SK-N-SH (cell line): Measurements from ENCODE around the gene C7. TPM values are rescaled to one million over a fixed set of nuclear protein-coding genes. Genes with fewer than 3 reads are reported as not detected.

ENCODE experiments used
- CTCF ChIA-PET: fragments of 300-600, 350-600 bp; formaldehyde crosslinking; extraction: SDS; loops from one replicate; lab custom pipeline; 2021; lab: Yijun Ruan, JAX
- POLR2A ChIA-PET: fragments of 350-600 bp; sonication (Branson Sonifier 250); formaldehyde crosslinking; extraction: SDS; loops from one replicate; lab custom pipeline; 2020; ENCODE audit warnings: antibody characterized with exemption, inconsistent platforms; lab: Yijun Ruan, JAX
- DNase-seq: peaks from one replicate; pipeline ENCODE4 v3.0.0; 2012
- H2AFZ ChIP-seq: fragments of 200-600 bp; sonication (generic); 2 replicates; pipeline ENCODE4 v1.8.1; 2016; ENCODE audit warnings: antibody characterized with exemption, mild to moderate bottlenecking, low read depth
- H3F3A ChIP-seq: fragments of 200-600 bp; sonication (generic); replicated peaks from 2 replicates; pipeline ENCODE3; 2016; ENCODE audit warnings: antibody characterized with exemption, mild to moderate bottlenecking; ENCODE audit not compliant: insufficient read depth
- H3K27ac ChIP-seq, 2 experiments: fragments of 200-500 bp in 1 of 2; fragments of 200-600 bp in 1 of 2; sonication (Bioruptor generic) in 1 of 2; sonication (generic), shearing (Covaris generic) in 1 of 2; 2 replicates each; pipeline versions ENCODE4 v1.5.1 to v1.6.1; 2014 to 2016; ENCODE audit warnings: low read depth in 2 of 2, inconsistent platforms in 1 of 2, low read length in 1 of 2, mild to moderate bottlenecking in 1 of 2, mixed read lengths in 1 of 2
- H3K27me3 ChIP-seq: fragments of 200-600 bp; sonication (generic), shearing (Covaris generic); 2 replicates; pipeline ENCODE4 v1.6.1; 2016; ENCODE audit warnings: mixed run types; ENCODE audit not compliant: insufficient read depth
- H3K36me3 ChIP-seq, 2 experiments: fragments of 200-500 bp in 1 of 2; fragments of 200-600 bp in 1 of 2; sonication (Bioruptor generic) in 1 of 2; sonication (generic) in 1 of 2; replicated peaks in 1 of 2; 2 replicates each; pipeline versions ENCODE3 to v1.5.1; 2014 to 2016; ENCODE audit warnings: low read length in 1 of 2, mild to moderate bottlenecking in 1 of 2; ENCODE audit not compliant: insufficient read depth in 2 of 2, control insufficient read depth in 1 of 2
- H3K4me1 ChIP-seq, 2 experiments: fragments of 200-500 bp in 1 of 2; fragments of 200-600 bp in 1 of 2; sonication (Bioruptor generic) in 1 of 2; sonication (generic), shearing (Covaris generic) in 1 of 2; 2 replicates each; pipeline versions ENCODE4 v1.5.1 to v1.6.1; 2014 to 2016; ENCODE audit warnings: low read depth in 1 of 2, low read length in 1 of 2, mixed run types in 1 of 2; ENCODE audit not compliant: insufficient read depth in 2 of 2, control insufficient read depth in 1 of 2
- H3K4me2 ChIP-seq: fragments of 200-600 bp; sonication (generic), shearing (Covaris generic); 2 replicates; pipeline ENCODE4 v1.6.1; 2017; ENCODE audit warnings: mixed run types
- H3K4me3 ChIP-seq, 2 experiments: fragments of 200-500 bp in 1 of 2; fragments of 200-600 bp in 1 of 2; sonication (Bioruptor generic) in 1 of 2; sonication (generic), shearing (Covaris generic) in 1 of 2; 2 replicates each; pipeline versions ENCODE4 v1.5.1 to v1.8.1; 2014 to 2016; ENCODE audit warnings: low read depth in 2 of 2, inconsistent platforms in 1 of 2, low read length in 1 of 2, mild to moderate bottlenecking in 1 of 2, mixed read lengths in 1 of 2, moderate library complexity in 1 of 2
- H3K79me2 ChIP-seq: fragments of 200-600 bp; sonication (generic); 2 replicates; pipeline ENCODE4 v1.8.1; 2017; ENCODE audit warnings: mild to moderate bottlenecking; ENCODE audit not compliant: insufficient read depth
- H3K9ac ChIP-seq: fragments of 200-600 bp; sonication (generic); 2 replicates; pipeline ENCODE4 v1.6.1; 2017; ENCODE audit warnings: mixed run types
- H3K9me2 ChIP-seq: fragments of 200-600 bp; sonication (generic); 2 replicates; pipeline ENCODE4 v1.6.1; 2017; ENCODE audit warnings: mixed run types
- H3K9me3 ChIP-seq: fragments of 200-600 bp; sonication (generic); 2 replicates; pipeline ENCODE4 v1.6.1; 2017; ENCODE audit warnings: mixed run types, mild to moderate bottlenecking, moderate library complexity
- H4K20me1 ChIP-seq: fragments of 200-600 bp; sonication (generic); 2 replicates; pipeline ENCODE4 v1.6.1; 2017; ENCODE audit warnings: mild to moderate bottlenecking, mixed run types; ENCODE audit not compliant: insufficient read depth
- EZH2phosphoT487 ChIP-seq: fragments of 200-600 bp; sonication (generic); IDR thresholded peaks from 2 replicates; pipeline ENCODE4 v1.6.1; 2017; ENCODE audit warnings: low read depth, mixed run types, mild to moderate bottlenecking, antibody characterized with exemption, moderate library complexity, borderline replicate concordance
- FOSL2 ChIP-seq: IDR thresholded peaks from 2 replicates; pipeline ENCODE4 v1.4.0; 2012; ENCODE audit warnings: low read depth, mild to moderate bottlenecking, moderate library complexity, borderline replicate concordance
- MEF2A ChIP-seq: IDR thresholded peaks from 2 replicates; pipeline ENCODE4 v1.4.0; 2012; ENCODE audit warnings: low read depth, borderline replicate concordance
- POLR2AphosphoS5 ChIP-seq: IDR thresholded peaks from 2 replicates; pipeline ENCODE4 v1.6.1; 2012; ENCODE audit warnings: low read depth, low read length
- RAD21 ChIP-seq: IDR thresholded peaks from 2 replicates; pipeline ENCODE4 v1.6.1; 2012; ENCODE audit warnings: mild to moderate bottlenecking, low read length
- RCOR1 ChIP-seq: fragments of 150-350 bp; IDR thresholded peaks from 2 replicates; pipeline ENCODE4 v1.6.1; 2017; ENCODE audit warnings: antibody characterized with exemption, low read length
- RFX5 ChIP-seq: IDR thresholded peaks from 2 replicates; pipeline ENCODE4 v1.6.1; 2012; ENCODE audit warnings: mild to moderate bottlenecking, improper control_type of control experiment, low read length
- SIN3A ChIP-seq: IDR thresholded peaks from 2 replicates; pipeline ENCODE4 v1.6.1; 2012; ENCODE audit warnings: low read depth, mild to moderate bottlenecking, low read length, moderate library complexity, borderline replicate concordance
- SMC3 ChIP-seq: IDR thresholded peaks from 2 replicates; pipeline ENCODE4 v1.6.1; 2012; ENCODE audit warnings: low read depth, low read length, improper control_type of control experiment
- TEAD4 ChIP-seq: IDR thresholded peaks from 2 replicates; pipeline ENCODE4 v1.4.0; 2012; ENCODE audit warnings: mild to moderate bottlenecking, borderline replicate concordance; ENCODE audit not compliant: insufficient read depth
- WGBS: methylation state at CpG from one replicate; pipeline ENCODE4 v1.1.6; 2017; ENCODE audit warnings: low lambda C conversion rate; 5-methylcytosine and 5-hydroxymethylcytosine counted together
- polyA plus RNA-seq, 3 experiments: library from polyadenylated mRNA; depleted of rRNA; stranded (reverse); fragments of >200 nt; gene quantifications; 2 replicates each; pipeline ENCODE4 v1.2.3, GENCODE V29; 2012
- TF ChIP-seq, protein P1 (sequence below): IDR thresholded peaks from 2 replicates; pipeline ENCODE4 v1.4.0; 2012; ENCODE audit warnings: low read depth, borderline replicate concordance
- TF ChIP-seq, protein P2 (sequence below): fragments of 200-600 bp; sonication (generic); IDR thresholded peaks from 2 replicates; pipeline ENCODE4 v1.6.1; 2017; ENCODE audit warnings: antibody characterized with exemption, mild to moderate bottlenecking, moderate library complexity
- TF ChIP-seq, protein P3 (sequence below): IDR thresholded peaks from 2 replicates; pipeline ENCODE4 v1.6.1; 2012; ENCODE audit warnings: mild to moderate bottlenecking, low read depth, low read length, moderate library complexity

C7 gene
- polyA plus RNA-seq, 1 of the 3 experiments (the other 2 are of a cell fraction), result 11.1 TPM

DNA sequence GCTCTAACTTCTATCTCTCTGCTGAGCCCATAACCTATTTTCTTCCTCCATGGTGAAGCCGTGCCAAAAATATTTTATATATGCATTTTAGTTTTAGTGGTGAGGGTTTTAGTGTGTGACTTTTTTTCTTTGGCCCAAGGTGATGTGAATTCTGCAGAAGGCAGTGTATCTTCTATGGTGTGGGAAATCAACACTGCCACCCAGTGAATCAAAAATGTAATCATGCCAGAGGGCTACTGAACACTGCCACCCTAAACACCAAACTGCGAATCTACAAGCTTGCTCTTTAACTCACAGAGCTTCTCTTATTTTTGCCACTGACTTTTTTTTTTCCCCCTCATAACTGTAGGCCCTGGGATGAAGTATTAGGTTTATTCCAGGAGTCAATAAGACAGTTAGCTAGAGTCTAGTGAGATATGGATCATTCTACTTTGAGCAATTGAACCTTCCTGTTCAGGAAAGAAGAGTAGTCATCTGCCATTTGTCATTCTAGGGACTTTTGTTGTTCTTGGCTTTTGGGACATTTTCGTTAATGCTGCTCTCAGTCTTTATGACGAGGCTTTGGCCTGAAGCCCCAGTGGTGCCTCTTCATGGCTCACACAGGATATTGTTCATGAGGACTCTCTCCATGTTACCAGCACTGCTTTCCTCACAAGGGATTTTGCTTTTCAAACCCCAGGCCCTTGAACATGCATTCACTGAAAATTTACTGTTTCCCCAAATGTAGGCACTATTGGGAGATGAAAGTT is 53.1 kb downstream of the C7 start:
- H3K36me3 ChIP-seq, result peaks cover 0 to 13% of the 10 kb centered on the region in 2 experiments
- H3K4me3 ChIP-seq, result no peak overlapping the region
- no peak overlapping the region for H2AFZ ChIP-seq
- H3K9ac ChIP-seq, result no peak overlapping the region
- H3K79me2 ChIP-seq, result no peaks in the 10 kb centered on the region
- POLR2A ChIA-PET, result no interaction called here
- WGBS, result 42% methylated on average over 4 of the region's 4 CpGs
- no peaks in the 10 kb centered on the region for H3K27me3 ChIP-seq
- H4K20me1 ChIP-seq, result no peaks in the 10 kb centered on the region
- no peaks in the 10 kb centered on the region for H3K9me3 ChIP-seq
- no peak overlapping the region for H3K4me2 ChIP-seq
- no peaks in the 10 kb centered on the region for H3K4me1 ChIP-seq
- no peaks in the 10 kb centered on the region for H3K9me2 ChIP-seq
- TF ChIP-seq SMC3, result peak; percentile 16; the same call in 1 of the 2 replicates
- TF ChIP-seq RAD21, result peak; percentile 54
- no peak for TF ChIP-seq TEAD4
- TF ChIP-seq, all 33 proteins: peak for 2
- DNase-seq, result no peak
- Histone ChIP-seq H3K27ac (no peak overlapping the region), H3F3A (no peaks in the 10 kb centered on the region)
- CTCF ChIA-PET, result interaction anchor here (1.6 kb wide), 1 partner anchor 58 kb away, joined by 7 read pairs; no protein-coding TSS in a partner anchor

DNA sequence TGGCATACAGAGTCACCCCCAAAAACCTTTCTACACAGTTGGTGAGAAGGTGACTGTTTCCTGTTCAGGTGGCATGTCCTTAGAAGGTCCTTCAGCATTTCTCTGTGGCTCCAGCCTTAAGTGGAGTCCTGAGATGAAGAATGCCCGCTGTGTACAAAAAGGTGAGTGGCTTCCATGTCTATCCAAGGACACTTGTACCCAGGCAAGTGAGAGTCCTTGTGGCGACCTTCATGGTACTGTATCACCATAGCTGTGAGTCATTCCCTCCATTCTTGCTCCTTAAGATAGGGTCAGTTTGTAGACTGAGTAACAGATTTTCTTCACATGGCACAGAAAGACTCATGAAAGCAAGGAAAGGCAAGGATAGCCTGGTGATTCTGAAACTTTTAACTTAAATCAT is 63.1 kb downstream of the C7 start:
- TF ChIP-seq, protein P1, sequence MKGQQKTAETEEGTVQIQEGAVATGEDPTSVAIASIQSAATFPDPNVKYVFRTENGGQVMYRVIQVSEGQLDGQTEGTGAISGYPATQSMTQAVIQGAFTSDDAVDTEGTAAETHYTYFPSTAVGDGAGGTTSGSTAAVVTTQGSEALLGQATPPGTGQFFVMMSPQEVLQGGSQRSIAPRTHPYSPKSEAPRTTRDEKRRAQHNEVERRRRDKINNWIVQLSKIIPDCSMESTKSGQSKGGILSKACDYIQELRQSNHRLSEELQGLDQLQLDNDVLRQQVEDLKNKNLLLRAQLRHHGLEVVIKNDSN, result no peak
- TF ChIP-seq, protein P2, sequence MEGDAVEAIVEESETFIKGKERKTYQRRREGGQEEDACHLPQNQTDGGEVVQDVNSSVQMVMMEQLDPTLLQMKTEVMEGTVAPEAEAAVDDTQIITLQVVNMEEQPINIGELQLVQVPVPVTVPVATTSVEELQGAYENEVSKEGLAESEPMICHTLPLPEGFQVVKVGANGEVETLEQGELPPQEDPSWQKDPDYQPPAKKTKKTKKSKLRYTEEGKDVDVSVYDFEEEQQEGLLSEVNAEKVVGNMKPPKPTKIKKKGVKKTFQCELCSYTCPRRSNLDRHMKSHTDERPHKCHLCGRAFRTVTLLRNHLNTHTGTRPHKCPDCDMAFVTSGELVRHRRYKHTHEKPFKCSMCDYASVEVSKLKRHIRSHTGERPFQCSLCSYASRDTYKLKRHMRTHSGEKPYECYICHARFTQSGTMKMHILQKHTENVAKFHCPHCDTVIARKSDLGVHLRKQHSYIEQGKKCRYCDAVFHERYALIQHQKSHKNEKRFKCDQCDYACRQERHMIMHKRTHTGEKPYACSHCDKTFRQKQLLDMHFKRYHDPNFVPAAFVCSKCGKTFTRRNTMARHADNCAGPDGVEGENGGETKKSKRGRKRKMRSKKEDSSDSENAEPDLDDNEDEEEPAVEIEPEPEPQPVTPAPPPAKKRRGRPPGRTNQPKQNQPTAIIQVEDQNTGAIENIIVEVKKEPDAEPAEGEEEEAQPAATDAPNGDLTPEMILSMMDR, result no peak
- TF ChIP-seq MEF2A, result no peak
- no peak for TF ChIP-seq RCOR1
- TF ChIP-seq EZH2phosphoT487, result no peak
- TF ChIP-seq, protein P3, sequence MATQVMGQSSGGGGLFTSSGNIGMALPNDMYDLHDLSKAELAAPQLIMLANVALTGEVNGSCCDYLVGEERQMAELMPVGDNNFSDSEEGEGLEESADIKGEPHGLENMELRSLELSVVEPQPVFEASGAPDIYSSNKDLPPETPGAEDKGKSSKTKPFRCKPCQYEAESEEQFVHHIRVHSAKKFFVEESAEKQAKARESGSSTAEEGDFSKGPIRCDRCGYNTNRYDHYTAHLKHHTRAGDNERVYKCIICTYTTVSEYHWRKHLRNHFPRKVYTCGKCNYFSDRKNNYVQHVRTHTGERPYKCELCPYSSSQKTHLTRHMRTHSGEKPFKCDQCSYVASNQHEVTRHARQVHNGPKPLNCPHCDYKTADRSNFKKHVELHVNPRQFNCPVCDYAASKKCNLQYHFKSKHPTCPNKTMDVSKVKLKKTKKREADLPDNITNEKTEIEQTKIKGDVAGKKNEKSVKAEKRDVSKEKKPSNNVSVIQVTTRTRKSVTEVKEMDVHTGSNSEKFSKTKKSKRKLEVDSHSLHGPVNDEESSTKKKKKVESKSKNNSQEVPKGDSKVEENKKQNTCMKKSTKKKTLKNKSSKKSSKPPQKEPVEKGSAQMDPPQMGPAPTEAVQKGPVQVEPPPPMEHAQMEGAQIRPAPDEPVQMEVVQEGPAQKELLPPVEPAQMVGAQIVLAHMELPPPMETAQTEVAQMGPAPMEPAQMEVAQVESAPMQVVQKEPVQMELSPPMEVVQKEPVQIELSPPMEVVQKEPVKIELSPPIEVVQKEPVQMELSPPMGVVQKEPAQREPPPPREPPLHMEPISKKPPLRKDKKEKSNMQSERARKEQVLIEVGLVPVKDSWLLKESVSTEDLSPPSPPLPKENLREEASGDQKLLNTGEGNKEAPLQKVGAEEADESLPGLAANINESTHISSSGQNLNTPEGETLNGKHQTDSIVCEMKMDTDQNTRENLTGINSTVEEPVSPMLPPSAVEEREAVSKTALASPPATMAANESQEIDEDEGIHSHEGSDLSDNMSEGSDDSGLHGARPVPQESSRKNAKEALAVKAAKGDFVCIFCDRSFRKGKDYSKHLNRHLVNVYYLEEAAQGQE, result no peak
- no peak for TF ChIP-seq POLR2AphosphoS5
- no peak for TF ChIP-seq SIN3A
- TF ChIP-seq SMC3, result no peak
- TF ChIP-seq FOSL2, result no peak
- TF ChIP-seq RFX5, result no peak
- Histone ChIP-seq H3K9ac (no peak overlapping the region), H2AFZ (no peak overlapping the region), H3K4me3 (no peak overlapping the region), H3K27ac (no peak overlapping the region; a peak in 2 of 4 replicates), H3K9me2 (no peaks in the 10 kb centered on the region), H3K36me3 (peaks cover 0 to 3% of the 10 kb centered on the region in 2 experiments), H4K20me1 (no peaks in the 10 kb centered on the region), H3K4me1 (peaks cover 0 to 8% of the 10 kb centered on the region in 2 experiments; a peak in 2 of 4 replicates), H3F3A (no peaks in the 10 kb centered on the region), H3K4me2 (no peak overlapping the region), H3K9me3 (no peaks in the 10 kb centered on the region), H3K27me3 (no peaks in the 10 kb centered on the region), H3K79me2 (no peaks in the 10 kb centered on the region)
- ChIA-PET POLR2A (no interaction called here), CTCF (no interaction called here)
- DNase-seq, result no peak
- WGBS, result 10% methylated on average over 2 of the region's 2 CpGs
